PC-9 (cell line): ENCODE data around the gene ASTN2. TPM values are rescaled to one million over a fixed set of nuclear protein-coding genes. Genes with fewer than 3 reads are reported as not detected.

Source experiments
- BruUV-seq: library from RNA; stranded (reverse); fragments of 400-500 nt; replicated peaks from 2 replicates; lab custom pipeline; 2021; lab: Mats Ljungman, UMichigan
- CTCF ChIA-PET: fragments of 300-600 bp; sonication (Branson Sonifier 250); formaldehyde crosslinking; loops from one replicate; lab custom pipeline; 2022; ENCODE audit warnings: antibody characterized with exemption; lab: Charles Lee
- POLR2A ChIA-PET: fragments of 300-600 bp; sonication (Branson Sonifier 250); formaldehyde crosslinking; loops from one replicate; lab custom pipeline; 2022; ENCODE audit warnings: antibody characterized with exemption; ENCODE audit not compliant: unreplicated experiment; lab: Charles Lee
- DNase-seq, 2 experiments: peaks; one replicate each; pipeline versions ENCODE4 v3.0.0 to v3.0.0-alpha.2; 2015 to 2022; ENCODE audit warnings: mixed read lengths in 1 of 2
- H2AFZ ChIP-seq: fragments of 200-600 bp; sonication (generic); 2 replicates; pipeline ENCODE4 v1.8.1; 2017; ENCODE audit warnings: antibody characterized with exemption
- H3F3A ChIP-seq: fragments of 200-600 bp; sonication (generic); 2 replicates; pipeline ENCODE4 v1.8.1; 2017; ENCODE audit warnings: antibody characterized with exemption, mild to moderate bottlenecking, low read depth; ENCODE audit not compliant: insufficient read depth
- H3K27ac ChIP-seq: fragments of 200-600 bp; sonication (generic); 2 replicates; pipeline ENCODE4 v1.6.1; 2016; ENCODE audit warnings: mixed run types
- H3K27me3 ChIP-seq: fragments of 200-600 bp; sonication (generic); 2 replicates; pipeline ENCODE4 v1.6.1; 2016; ENCODE audit warnings: low read depth, mixed run types; ENCODE audit not compliant: insufficient read depth
- H3K36me3 ChIP-seq: fragments of 200-600 bp; sonication (generic); 2 replicates; pipeline ENCODE4 v1.6.1; 2016; ENCODE audit warnings: low read depth, mixed run types
- H3K4me1 ChIP-seq: fragments of 200-600 bp; sonication (generic); replicated peaks from 2 replicates; pipeline ENCODE4 v1.6.1; 2016; ENCODE audit warnings: mixed run types; ENCODE audit not compliant: insufficient read depth
- H3K4me2 ChIP-seq: fragments of 200-600 bp; sonication (generic); 2 replicates; pipeline ENCODE4 v1.6.1; 2017; ENCODE audit warnings: mixed run types
- H3K4me3 ChIP-seq: fragments of 200-600 bp; sonication (generic); 2 replicates; pipeline ENCODE4 v1.6.1; 2016; ENCODE audit warnings: mixed run types
- H3K79me2 ChIP-seq: fragments of 200-600 bp; sonication (generic); 2 replicates; pipeline ENCODE4 v1.6.1; 2017; ENCODE audit warnings: low read depth, mixed run types
- H3K9me2 ChIP-seq: fragments of 200-600 bp; sonication (generic); 2 replicates; pipeline ENCODE4 v1.8.1; 2017; ENCODE audit warnings: mild to moderate bottlenecking; ENCODE audit not compliant: insufficient read depth
- H3K9me3 ChIP-seq: fragments of 200-600 bp; sonication (generic); 2 replicates; pipeline ENCODE4 v1.8.1; 2016; ENCODE audit warnings: low read depth; ENCODE audit not compliant: insufficient read depth
- H4K20me1 ChIP-seq: fragments of 200-600 bp; sonication (generic); 2 replicates; pipeline ENCODE4 v1.8.1; 2017; ENCODE audit not compliant: insufficient read depth
- EZH2 ChIP-seq: fragments of 200-600 bp; sonication (generic); IDR thresholded peaks from 2 replicates; pipeline ENCODE4 v1.8.0; 2017; ENCODE audit warnings: antibody characterized with exemption, low read depth
- intact Hi-C: fragments of 100-400 bp; cut with micrococcal nuclease; formaldehyde crosslinking; loops from one replicate; pipeline ENCODE4 v1.10.0; 2022; ENCODE audit not compliant: unreplicated experiment
- total RNA-seq: library from RNA; stranded (reverse); gene quantifications from 2 replicates; pipeline ENCODE4 v1.2.3, GENCODE V29; 2021
- TF ChIP-seq, protein P1 (sequence below): fragments of 200-600 bp; sonication (generic); conservative IDR thresholded peaks from 2 replicates; pipeline ENCODE4 v1.6.1; 2017; ENCODE audit warnings: mixed run types, antibody characterized with exemption, mild to moderate bottlenecking, moderate library complexity

Gene ASTN2
- total RNA-seq, 1 experiment from 2014 or later: 6.2 TPM

DNA sequence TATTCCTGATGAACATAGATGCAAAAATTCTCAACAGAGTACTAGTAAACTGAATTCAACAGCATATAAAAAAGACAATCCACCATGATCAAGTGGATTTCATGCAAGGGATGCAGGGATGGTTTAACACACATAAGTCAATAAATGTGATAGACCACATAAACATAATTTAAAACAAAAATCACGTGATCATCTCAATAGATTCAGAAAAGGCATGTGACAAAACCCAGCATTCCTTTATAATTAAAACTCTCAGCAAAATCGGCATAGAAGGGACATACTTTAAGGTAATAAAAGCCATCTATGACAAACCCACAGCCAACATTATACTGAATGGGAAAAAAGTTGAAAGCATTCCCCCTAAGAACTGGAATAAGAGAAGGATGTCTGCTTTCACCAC, 894.6 kb downstream of the ASTN2 start:
- no peak for DNase-seq
- POLR2A ChIA-PET: no interaction called here
- Histone ChIP-seq H3K9me3 (no peaks in the 10 kb centered on the region), H2AFZ (no peak overlapping the region), H3K27ac (no peak overlapping the region), H3K36me3 (no peaks in the 10 kb centered on the region), H3K27me3 (no peaks in the 10 kb centered on the region), H3F3A (no peaks in the 10 kb centered on the region), H3K4me3 (no peak overlapping the region), H4K20me1 (no peaks in the 10 kb centered on the region), H3K4me2 (no peak overlapping the region), H3K4me1 (no peaks in the 10 kb centered on the region), H3K79me2 (no peaks in the 10 kb centered on the region), H3K9me2 (no peaks in the 10 kb centered on the region)
- CTCF ChIA-PET: no interaction called here
- no TSS peak for BruUV-seq
- intact Hi-C loops: no loop called here
- TF ChIP-seq, protein P1, sequence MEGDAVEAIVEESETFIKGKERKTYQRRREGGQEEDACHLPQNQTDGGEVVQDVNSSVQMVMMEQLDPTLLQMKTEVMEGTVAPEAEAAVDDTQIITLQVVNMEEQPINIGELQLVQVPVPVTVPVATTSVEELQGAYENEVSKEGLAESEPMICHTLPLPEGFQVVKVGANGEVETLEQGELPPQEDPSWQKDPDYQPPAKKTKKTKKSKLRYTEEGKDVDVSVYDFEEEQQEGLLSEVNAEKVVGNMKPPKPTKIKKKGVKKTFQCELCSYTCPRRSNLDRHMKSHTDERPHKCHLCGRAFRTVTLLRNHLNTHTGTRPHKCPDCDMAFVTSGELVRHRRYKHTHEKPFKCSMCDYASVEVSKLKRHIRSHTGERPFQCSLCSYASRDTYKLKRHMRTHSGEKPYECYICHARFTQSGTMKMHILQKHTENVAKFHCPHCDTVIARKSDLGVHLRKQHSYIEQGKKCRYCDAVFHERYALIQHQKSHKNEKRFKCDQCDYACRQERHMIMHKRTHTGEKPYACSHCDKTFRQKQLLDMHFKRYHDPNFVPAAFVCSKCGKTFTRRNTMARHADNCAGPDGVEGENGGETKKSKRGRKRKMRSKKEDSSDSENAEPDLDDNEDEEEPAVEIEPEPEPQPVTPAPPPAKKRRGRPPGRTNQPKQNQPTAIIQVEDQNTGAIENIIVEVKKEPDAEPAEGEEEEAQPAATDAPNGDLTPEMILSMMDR: no peak
- TF ChIP-seq EZH2: no peak

DNA sequence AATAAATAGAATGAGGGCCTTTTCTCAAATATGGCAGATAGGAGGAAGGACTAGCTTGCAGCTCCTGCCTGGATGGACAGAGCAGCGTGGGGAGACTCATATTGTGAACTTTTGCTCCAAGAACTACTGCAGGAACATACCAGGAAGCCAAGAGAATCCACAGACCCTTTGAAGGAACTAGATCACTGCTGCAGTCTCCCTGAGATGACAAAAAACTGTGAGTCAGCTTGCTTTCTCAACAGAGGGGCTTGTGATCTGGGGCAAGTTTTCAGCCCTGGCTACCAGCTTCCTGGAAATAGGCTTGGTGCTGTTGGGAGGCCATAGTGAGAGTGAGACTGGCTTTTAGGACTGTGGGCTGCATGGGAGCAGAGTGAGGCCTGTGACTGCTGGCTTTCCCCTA, 898.4 kb downstream of the ASTN2 start:
- Histone ChIP-seq H4K20me1 (no peaks in the 10 kb centered on the region), H3K4me2 (no peak overlapping the region), H3K27ac (no peak overlapping the region), H3K27me3 (no peaks in the 10 kb centered on the region), H3K79me2 (no peaks in the 10 kb centered on the region), H3K4me3 (no peak overlapping the region), H3K9me2 (no peaks in the 10 kb centered on the region), H3K36me3 (no peaks in the 10 kb centered on the region), H2AFZ (no peak overlapping the region), H3K9me3 (no peaks in the 10 kb centered on the region), H3F3A (no peaks in the 10 kb centered on the region), H3K4me1 (no peaks in the 10 kb centered on the region)
- no peak for TF ChIP-seq EZH2
- TF ChIP-seq, protein P1: no peak
- BruUV-seq: no TSS peak
- ChIA-PET CTCF (no interaction called here), POLR2A (no interaction called here)
- no peak for DNase-seq
- intact Hi-C loops: no loop called here

DNA sequence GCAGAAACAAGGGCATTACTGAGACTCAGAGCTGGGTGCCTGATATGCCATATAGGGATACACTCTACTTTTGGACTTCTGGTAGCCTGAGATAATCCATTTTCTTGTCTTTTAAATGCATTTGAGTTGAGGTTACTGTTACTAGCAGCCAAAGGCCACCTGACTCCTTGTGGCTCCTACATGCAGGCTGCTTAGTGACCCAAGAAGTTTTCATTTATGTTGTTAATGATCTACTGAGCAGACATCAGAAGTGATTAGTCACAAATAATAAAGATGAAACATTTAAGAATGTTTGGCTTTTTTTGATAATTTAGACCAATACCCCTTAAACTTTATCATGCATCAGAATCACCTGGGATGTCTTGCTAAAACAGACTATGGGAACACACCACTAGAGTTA, 899.3 kb downstream of the ASTN2 start:
- Histone ChIP-seq H3K27me3 (no peaks in the 10 kb centered on the region), H3K4me3 (no peak overlapping the region), H3K4me1 (no peaks in the 10 kb centered on the region), H2AFZ (no peak overlapping the region), H3K79me2 (no peaks in the 10 kb centered on the region), H3K4me2 (no peak overlapping the region), H3K36me3 (no peaks in the 10 kb centered on the region), H3K27ac (no peak overlapping the region), H4K20me1 (no peaks in the 10 kb centered on the region), H3F3A (no peaks in the 10 kb centered on the region), H3K9me3 (no peaks in the 10 kb centered on the region), H3K9me2 (no peaks in the 10 kb centered on the region)
- TF ChIP-seq EZH2: no peak
- TF ChIP-seq, protein P1: no peak
- ChIA-PET POLR2A (no interaction called here), CTCF (no interaction called here)
- intact Hi-C loops: no loop called here
- DNase-seq: no peak
- no TSS peak for BruUV-seq
